ENCODE results near the gene KLHL29.

Gene KLHL29

DNA sequence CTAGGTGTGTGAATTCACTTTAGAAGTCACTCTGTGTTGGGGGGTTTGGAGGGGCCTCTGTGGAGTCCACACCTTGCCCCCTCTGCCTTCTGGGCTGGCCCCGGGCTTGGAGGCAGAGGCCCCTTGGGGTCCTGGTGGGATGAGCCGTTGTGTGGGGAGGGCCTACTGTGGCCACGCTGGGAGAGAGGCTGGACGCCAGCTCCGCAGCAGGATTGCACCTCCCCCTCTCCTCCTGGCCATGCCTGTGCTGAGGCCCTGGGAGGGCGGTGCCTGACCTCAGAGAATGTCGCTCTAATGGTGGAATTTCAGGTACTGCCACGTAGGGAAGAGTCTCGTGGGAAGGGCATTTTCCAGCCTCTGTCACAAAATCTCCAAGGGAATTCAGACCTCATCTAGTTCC lies 304.9 kb downstream of the KLHL29 start:
- DNase-seq = no peak

- DNase-seq = no peak
These were observed 305.6 kb downstream of the KLHL29 start for GRCh38 chr2:23690421-23691105.

GRCh38 chr2:23691106-23691470 lies 306.1 kb downstream of the KLHL29 start:
- DNase-seq = no peak

DNA sequence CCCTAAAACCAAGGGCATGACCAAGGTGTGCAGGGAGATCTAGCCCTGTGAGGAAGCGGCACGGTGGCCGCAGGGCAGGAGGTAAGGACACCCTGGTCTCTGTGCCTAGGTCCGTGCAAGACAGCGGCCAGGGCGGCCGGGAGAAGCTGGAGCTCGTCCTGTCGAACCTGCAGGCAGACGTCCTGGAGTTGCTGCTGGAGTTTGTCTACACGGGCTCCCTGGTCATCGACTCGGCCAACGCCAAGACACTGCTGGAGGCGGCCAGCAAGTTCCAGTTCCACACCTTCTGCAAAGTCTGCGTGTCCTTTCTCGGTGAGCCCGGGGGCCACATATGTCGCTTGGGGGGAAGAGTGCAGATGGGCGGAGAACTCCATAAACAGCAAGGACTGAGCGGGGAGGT lies 306.6 kb downstream of the KLHL29 start:
- DNase-seq = no peak

DNA sequence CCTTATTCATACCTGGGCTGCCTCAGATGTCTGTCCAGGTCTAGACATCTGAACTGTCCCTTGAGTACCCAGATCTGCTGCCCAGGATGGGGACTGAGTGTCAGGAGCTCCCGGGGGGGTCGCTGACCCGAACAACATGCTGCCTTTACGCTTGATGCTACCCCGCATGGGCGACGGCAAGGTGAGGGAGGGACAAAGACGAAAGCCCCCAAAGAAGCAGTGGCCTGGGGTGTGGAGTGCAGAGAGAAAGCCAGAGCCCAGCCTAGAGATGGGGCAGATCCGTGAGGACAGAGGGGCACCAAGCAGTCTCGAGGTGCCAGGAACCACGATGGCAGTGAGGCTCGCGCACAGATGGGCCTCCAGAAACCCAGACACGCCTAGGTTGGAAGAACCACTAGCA lies 307.3 kb downstream of the KLHL29 start:
- no peak for DNase-seq

- DNase-seq = no peak
These were observed 308.0 kb downstream of the KLHL29 start for GRCh38 chr2:23692851-23693605.

- DNase-seq = no peak
These were observed 308.6 kb downstream of the KLHL29 start for GRCh38 chr2:23693606-23693951.

DNA sequence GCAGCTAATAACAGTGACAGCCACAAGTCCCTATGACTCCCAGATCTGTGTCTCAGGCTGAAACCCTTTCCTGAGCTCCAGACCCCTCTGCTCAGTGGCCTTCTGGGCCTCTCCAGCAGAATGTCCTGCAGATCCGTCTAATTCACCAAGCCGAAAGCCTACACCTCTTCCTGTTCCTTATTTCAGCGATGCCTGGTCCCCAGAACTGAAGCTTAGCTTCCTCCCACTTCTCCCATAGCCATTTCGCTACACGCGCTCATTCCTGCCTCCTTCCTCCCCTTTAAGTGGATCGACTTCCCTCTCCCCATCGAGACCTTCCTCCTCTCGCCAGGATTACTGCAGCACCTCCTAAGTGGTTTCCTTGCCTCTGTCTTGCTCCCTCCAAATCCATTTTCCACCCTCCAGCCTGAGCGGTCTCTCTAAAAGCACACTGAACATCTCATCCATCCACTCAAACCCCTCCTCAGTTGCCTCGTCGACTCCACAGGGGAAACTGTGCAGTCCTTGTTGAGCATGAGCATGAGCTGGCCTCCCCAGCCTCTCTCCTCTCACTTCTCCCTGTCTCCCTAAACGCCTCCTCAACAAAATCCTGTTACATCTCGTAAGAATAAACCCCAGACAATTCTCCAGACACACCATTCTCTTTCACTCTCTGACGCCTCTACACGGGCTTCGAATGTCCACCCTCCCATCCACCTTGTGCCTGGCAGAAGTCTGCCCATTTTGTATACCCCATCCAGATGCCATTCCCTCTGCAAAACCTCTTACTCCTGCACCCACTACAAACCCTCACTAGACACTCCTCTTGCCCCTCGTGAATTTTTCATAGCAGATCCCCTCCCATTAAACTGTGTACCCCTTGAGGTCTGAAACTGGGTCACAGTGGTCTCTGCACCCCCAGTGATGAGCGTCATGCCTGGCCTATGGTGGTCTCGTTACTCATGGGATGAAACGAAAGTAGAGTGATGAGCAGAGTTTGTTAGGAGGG lies 309.4 kb downstream of the KLHL29 start:
- no peak for DNase-seq

GRCh38 chr2:23695214-23695889 lies 310.4 kb downstream of the KLHL29 start:
- no peak for DNase-seq

DNA sequence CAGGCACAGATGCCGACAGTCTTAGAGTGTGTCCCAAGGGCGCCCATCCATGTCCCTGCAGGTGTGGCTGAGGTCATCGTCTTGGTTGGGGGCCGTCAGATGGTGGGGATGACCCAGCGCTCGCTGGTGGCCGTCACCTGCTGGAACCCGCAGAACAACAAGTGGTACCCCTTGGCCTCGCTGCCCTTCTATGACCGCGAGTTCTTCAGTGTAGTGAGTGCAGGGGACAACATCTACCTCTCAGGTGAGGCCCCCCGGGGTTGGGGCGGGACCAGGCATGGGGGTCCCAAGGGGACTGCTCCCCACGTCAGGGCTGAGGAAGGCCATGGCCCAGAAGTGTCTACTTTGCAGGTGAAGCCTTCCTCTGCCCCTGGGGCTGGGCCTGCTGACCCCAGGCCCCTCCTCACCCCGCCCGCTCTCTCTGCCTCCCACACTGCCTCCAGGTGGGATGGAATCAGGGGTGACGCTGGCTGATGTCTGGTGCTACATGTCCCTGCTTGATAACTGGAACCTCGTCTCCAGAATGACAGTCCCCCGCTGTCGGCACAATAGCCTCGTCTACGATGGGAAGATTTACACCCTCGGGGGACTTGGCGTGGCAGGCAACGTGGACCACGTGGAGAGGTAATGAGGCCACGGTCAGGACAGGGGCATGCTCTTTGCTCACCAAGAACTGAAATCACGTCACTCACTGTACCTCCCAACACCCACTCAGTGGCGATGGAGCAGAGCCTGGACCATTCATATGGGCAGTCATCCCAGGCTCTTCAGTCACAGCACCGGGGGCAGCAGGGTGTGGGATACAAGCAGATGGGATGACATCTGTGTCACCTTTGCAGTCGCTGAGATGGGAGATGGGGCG lies 311.1 kb downstream of the KLHL29 start:
- DNase-seq = no peak

- no peak for DNase-seq
These were observed 311.7 kb downstream of the KLHL29 start for GRCh38 chr2:23696752-23697045.

- DNase-seq = no peak
These were observed 312.5 kb downstream of the KLHL29 start for GRCh38 chr2:23697256-23698075.

- DNase-seq = no peak
These were observed 313.2 kb downstream of the KLHL29 start for GRCh38 chr2:23698116-23698693.

- no peak for DNase-seq
These were observed 314.0 kb downstream of the KLHL29 start for GRCh38 chr2:23698721-23699579.

DNA sequence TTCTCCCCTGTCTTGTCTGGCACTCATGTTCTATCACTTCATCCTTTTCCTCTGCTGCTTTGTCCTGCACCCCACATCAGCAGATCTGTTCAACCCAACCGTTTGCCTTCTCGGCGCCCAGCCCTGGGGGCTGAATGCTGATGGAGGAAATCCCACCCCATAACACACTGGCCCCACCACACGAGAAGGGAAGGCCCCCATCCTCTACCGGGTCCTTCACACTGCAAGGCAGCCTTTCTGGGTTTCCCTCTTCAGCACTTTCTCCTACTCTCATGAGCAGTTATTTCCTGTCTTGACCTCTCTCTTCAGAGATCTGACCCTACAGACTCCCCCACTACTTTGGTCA lies 314.6 kb downstream of the KLHL29 start:
- DNase-seq = no peak

- no peak for DNase-seq
These were observed 315.6 kb downstream of the KLHL29 start for GRCh38 chr2:23700627-23701026.

GRCh38 chr2:23703037-23703582 lies 318.1 kb downstream of the KLHL29 start:
- DNase-seq = no peak

DNA sequence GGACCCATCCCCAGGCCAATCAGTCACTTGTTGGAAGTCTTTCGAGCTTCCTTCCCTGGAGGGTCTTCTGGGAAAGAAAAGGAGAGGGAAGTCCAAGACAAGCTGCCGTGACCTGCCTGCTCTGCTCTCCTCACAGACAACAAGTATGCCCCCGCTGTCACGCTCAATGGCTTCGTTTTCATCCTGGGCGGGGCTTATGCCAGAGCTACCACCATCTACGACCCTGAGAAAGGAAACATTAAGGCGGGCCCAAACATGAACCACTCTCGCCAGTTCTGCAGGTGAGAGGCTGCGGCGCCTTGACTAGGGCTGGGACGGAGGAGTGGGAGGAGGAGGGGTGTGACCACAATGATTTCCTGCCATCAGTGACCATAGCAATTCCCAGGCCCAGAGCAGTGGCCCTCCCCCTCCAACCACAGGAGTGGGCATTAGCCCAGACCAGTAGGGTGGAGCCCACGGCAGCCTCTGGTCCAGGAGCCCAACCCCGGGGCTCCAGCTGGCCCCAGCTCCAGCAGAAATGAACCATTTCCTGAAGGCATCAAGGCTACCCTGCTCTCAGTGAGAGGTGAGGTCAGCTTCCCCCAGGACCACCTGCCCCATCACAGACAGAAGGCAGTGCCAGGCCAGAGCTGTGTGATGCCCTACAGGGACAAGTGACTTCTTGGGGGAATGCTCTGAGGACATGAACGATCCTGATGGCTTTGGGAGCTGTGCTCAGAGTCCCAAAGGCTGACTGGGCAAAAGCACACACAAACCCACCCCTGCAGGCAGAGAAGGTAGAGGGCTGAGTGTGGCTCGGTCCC lies 318.8 kb downstream of the KLHL29 start:
- no peak for DNase-seq
